ENCODE results near the gene TLCD3B.

The TLCD3B gene

GRCh38 chr16:30005341-30006094, 25.6 kb downstream of the TLCD3B start:
- Histone ChIP-seq H2BK120ac (ENCODE audit: insufficient read depth, low read length, poor library complexity) (no peak overlapping the region), H3K27ac (ENCODE audit: low read depth, low read length) (no peak overlapping the region), H3K18ac (ENCODE audit: low read length) (no peak overlapping the region), H3K23ac (ENCODE audit: low read length) (no peak overlapping the region), H3K27me3 (ENCODE audit: insufficient read depth, low read length) (peaks cover 7% of the 10 kb centered on the region), H3K9me3 (ENCODE audit: insufficient read depth, low read depth, low read length) (peaks cover 1% of the 10 kb centered on the region), H2BK12ac (ENCODE audit: low read length) (no peak overlapping the region), H4K8ac (ENCODE audit: low read depth, low read length) (no peak overlapping the region), H3K79me2 (ENCODE audit: control insufficient read depth, insufficient read depth, low read length, poor library complexity) (no peaks in the 10 kb centered on the region), H3K79me1 (ENCODE audit: low read length) (no peaks in the 10 kb centered on the region), H3K4me1 (ENCODE audit: control insufficient read depth in 1 of 2, insufficient read depth in 2 of 2, low read length in 2 of 2) (no peaks in the 10 kb centered on the region), H2AFZ (ENCODE audit: insufficient read depth, low read length, poor library complexity) (no peak overlapping the region), H3K14ac (ENCODE audit: low read length) (no peak overlapping the region), H3K4me3 (ENCODE audit: low read depth, low read length) (no peak overlapping the region), H4K91ac (ENCODE audit: low read depth, low read length) (no peak overlapping the region), H3K4ac (ENCODE audit: low read depth, low read length) (no peak overlapping the region), H4K12ac (ENCODE audit: low read depth, low read length) (no peak overlapping the region), H2AK5ac (ENCODE audit: low read length) (no peak overlapping the region), H3K9ac (ENCODE audit: low read length) (no peak overlapping the region), H3K36me3 (ENCODE audit: control insufficient read depth in 1 of 2, insufficient read depth in 2 of 2, low read length in 2 of 2) (peaks cover 35 to 41% of the 10 kb centered on the region in 2 experiments), H2BK5ac (ENCODE audit: low read depth, low read length, poor library complexity) (no peak overlapping the region), H3K4me2 (ENCODE audit: low read length) (no peak overlapping the region)
- no CpG with 5 or more reads among the region's 35 CpGs for WGBS (ENCODE audit: extremely low coverage, insufficient coverage, insufficient read length)
- DNase-seq: peak; percentile 39 to 64

GRCh38 chr16:30004811-30005242, 26.2 kb downstream of the TLCD3B start:
- Histone ChIP-seq H3K9ac (ENCODE audit: low read length) (no peak overlapping the region), H3K9me3 (ENCODE audit: insufficient read depth, low read depth, low read length) (no peaks in the 10 kb centered on the region), H2AFZ (ENCODE audit: insufficient read depth, low read length, poor library complexity) (no peak overlapping the region), H3K36me3 (ENCODE audit: control insufficient read depth in 1 of 2, insufficient read depth in 2 of 2, low read length in 2 of 2) (peaks cover 41 to 46% of the 10 kb centered on the region in 2 experiments), H3K4me1 (ENCODE audit: control insufficient read depth in 1 of 2, insufficient read depth in 2 of 2, low read length in 2 of 2) (no peaks in the 10 kb centered on the region), H2BK5ac (ENCODE audit: low read depth, low read length, poor library complexity) (no peak overlapping the region), H2AK5ac (ENCODE audit: low read length) (no peak overlapping the region), H3K4me3 (ENCODE audit: low read depth, low read length) (no peak overlapping the region), H3K27ac (ENCODE audit: low read depth, low read length) (no peak overlapping the region), H3K18ac (ENCODE audit: low read length) (no peak overlapping the region), H3K4me2 (ENCODE audit: low read length) (no peak overlapping the region), H4K91ac (ENCODE audit: low read depth, low read length) (no peak overlapping the region), H3K14ac (ENCODE audit: low read length) (no peak overlapping the region), H3K79me1 (ENCODE audit: low read length) (no peaks in the 10 kb centered on the region), H3K4ac (ENCODE audit: low read depth, low read length) (no peak overlapping the region), H4K8ac (ENCODE audit: low read depth, low read length) (no peak overlapping the region), H2BK12ac (ENCODE audit: low read length) (no peak overlapping the region), H3K27me3 (ENCODE audit: insufficient read depth, low read length) (peaks cover under 1% of the 10 kb centered on the region), H4K12ac (ENCODE audit: low read depth, low read length) (no peak overlapping the region), H2BK120ac (ENCODE audit: insufficient read depth, low read length, poor library complexity) (no peak overlapping the region), H3K79me2 (ENCODE audit: control insufficient read depth, insufficient read depth, low read length, poor library complexity) (no peaks in the 10 kb centered on the region), H3K23ac (ENCODE audit: low read length) (no peak overlapping the region)
- DNase-seq: no peak
- WGBS (ENCODE audit: extremely low coverage, insufficient coverage, insufficient read length): no CpG with 5 or more reads among the region's 11 CpGs

- no peaks in the 10 kb centered on the region for H3K79me2 ChIP-seq (ENCODE audit: control insufficient read depth, insufficient read depth, low read length, poor library complexity)
- WGBS (ENCODE audit: extremely low coverage, insufficient coverage, insufficient read length): no CpG with 5 or more reads among the region's 19 CpGs
Observed at GRCh38 chr16:30004424-30004776, 26.7 kb downstream of the TLCD3B start.

GRCh38 chr16:30003670-30004423, 27.2 kb downstream of the TLCD3B start:
- no peak overlapping the region for H4K8ac ChIP-seq (ENCODE audit: low read depth, low read length)
- H3K9ac ChIP-seq (ENCODE audit: low read length): no peak overlapping the region
- no peak overlapping the region for H3K4ac ChIP-seq (ENCODE audit: low read depth, low read length)
- H2AFZ ChIP-seq (ENCODE audit: insufficient read depth, low read length, poor library complexity): no peak overlapping the region
- H3K18ac ChIP-seq (ENCODE audit: low read length): no peak overlapping the region
- WGBS (ENCODE audit: extremely low coverage, insufficient coverage, insufficient read length): no CpG with 5 or more reads among the region's 17 CpGs
- no peak overlapping the region for H4K12ac ChIP-seq (ENCODE audit: low read depth, low read length)
- no peak for DNase-seq
- no peak overlapping the region for H3K27ac ChIP-seq (ENCODE audit: low read depth, low read length)
- H3K4me1 ChIP-seq (ENCODE audit: control insufficient read depth in 1 of 2, insufficient read depth in 2 of 2, low read length in 2 of 2): no peaks in the 10 kb centered on the region
- H3K9me3 ChIP-seq (ENCODE audit: insufficient read depth, low read depth, low read length): no peaks in the 10 kb centered on the region
- H3K4me2 ChIP-seq (ENCODE audit: low read length): no peak overlapping the region
- peaks cover 44 to 48% of the 10 kb centered on the region in 2 experiments for H3K36me3 ChIP-seq (ENCODE audit: control insufficient read depth in 1 of 2, insufficient read depth in 2 of 2, low read length in 2 of 2)
- H3K4me3 ChIP-seq (ENCODE audit: low read depth, low read length): no peak overlapping the region
- no peak overlapping the region for H3K14ac ChIP-seq (ENCODE audit: low read length)
- H2BK12ac ChIP-seq (ENCODE audit: low read length): no peak overlapping the region
- no peaks in the 10 kb centered on the region for H3K79me1 ChIP-seq (ENCODE audit: low read length)
- H3K79me2 ChIP-seq (ENCODE audit: control insufficient read depth, insufficient read depth, low read length, poor library complexity): no peaks in the 10 kb centered on the region
- no peak overlapping the region for H2AK5ac ChIP-seq (ENCODE audit: low read length)
- no peak overlapping the region for H4K91ac ChIP-seq (ENCODE audit: low read depth, low read length)
- H2BK5ac ChIP-seq (ENCODE audit: low read depth, low read length, poor library complexity): no peak overlapping the region
- no peak overlapping the region for H2BK120ac ChIP-seq (ENCODE audit: insufficient read depth, low read length, poor library complexity)
- H3K27me3 ChIP-seq (ENCODE audit: insufficient read depth, low read length): no peaks in the 10 kb centered on the region
- H3K23ac ChIP-seq (ENCODE audit: low read length): no peak overlapping the region

More at GRCh38 chr16:30004424-30004776, 26.7 kb downstream of the TLCD3B start:
- H3K27ac ChIP-seq (ENCODE audit: low read depth, low read length): no peak overlapping the region
- no peaks in the 10 kb centered on the region for H3K79me1 ChIP-seq (ENCODE audit: low read length)
- H2BK120ac ChIP-seq (ENCODE audit: insufficient read depth, low read length, poor library complexity): no peak overlapping the region
- no peak overlapping the region for H3K18ac ChIP-seq (ENCODE audit: low read length)
- no peak overlapping the region for H2BK5ac ChIP-seq (ENCODE audit: low read depth, low read length, poor library complexity)
- H4K12ac ChIP-seq (ENCODE audit: low read depth, low read length): no peak overlapping the region
- H2AK5ac ChIP-seq (ENCODE audit: low read length): no peak overlapping the region
- no peak overlapping the region for H3K4me2 ChIP-seq (ENCODE audit: low read length)
- no peak overlapping the region for H3K9ac ChIP-seq (ENCODE audit: low read length)
- H4K8ac ChIP-seq (ENCODE audit: low read depth, low read length): no peak overlapping the region
- no peak overlapping the region for H3K4me3 ChIP-seq (ENCODE audit: low read depth, low read length)
- peaks cover 42 to 48% of the 10 kb centered on the region in 2 experiments for H3K36me3 ChIP-seq (ENCODE audit: control insufficient read depth in 1 of 2, insufficient read depth in 2 of 2, low read length in 2 of 2)
- no peak overlapping the region for H3K23ac ChIP-seq (ENCODE audit: low read length)
- no peak for DNase-seq
- H3K14ac ChIP-seq (ENCODE audit: low read length): no peak overlapping the region
- no peaks in the 10 kb centered on the region for H3K27me3 ChIP-seq (ENCODE audit: insufficient read depth, low read length)
- H3K9me3 ChIP-seq (ENCODE audit: insufficient read depth, low read depth, low read length): no peaks in the 10 kb centered on the region
- no peak overlapping the region for H3K4ac ChIP-seq (ENCODE audit: low read depth, low read length)
- H4K91ac ChIP-seq (ENCODE audit: low read depth, low read length): no peak overlapping the region
- H2BK12ac ChIP-seq (ENCODE audit: low read length): no peak overlapping the region
- H3K4me1 ChIP-seq (ENCODE audit: control insufficient read depth in 1 of 2, insufficient read depth in 2 of 2, low read length in 2 of 2): no peaks in the 10 kb centered on the region
- H2AFZ ChIP-seq (ENCODE audit: insufficient read depth, low read length, poor library complexity): no peak overlapping the region
